Activated T-helper 2 cell treated with anti-CD3 and anti-CD28 coated beads, Interferon-gamma antibody, Interleukin-2, Interleukin-4, amounts not matched to agents 10 μg/mL and 5 μg/mL and 100 μg/mL, durations not matched to agents 14 hours and 24 hours and 36 hours (primary cell): Measurements from ENCODE around the gene HNRNPUL1. TPM values are rescaled to one million over a fixed set of nuclear protein-coding genes. Genes with fewer than 3 reads are reported as not detected.

Experiments used
- DNase-seq: peaks from one replicate; pipeline ENCODE4 v3.0.0; 2021; ENCODE audit warnings: low spot score
- H3K27ac Mint-ChIP-seq: one replicate; pipeline ENCODE4 v1.8.0; 2021; ENCODE audit warnings: mixed read lengths
- H3K27me3 Mint-ChIP-seq: one replicate; pipeline ENCODE4 v1.8.0; 2021; ENCODE audit warnings: low read depth, mixed read lengths
- H3K36me3 Mint-ChIP-seq: one replicate; pipeline ENCODE4 v1.8.0; 2021; ENCODE audit warnings: low read depth, mixed read lengths
- H3K4me1 Mint-ChIP-seq: one replicate; pipeline ENCODE4 v1.8.0; 2021; ENCODE audit warnings: low read depth, mixed read lengths
- H3K4me3 Mint-ChIP-seq: one replicate; pipeline ENCODE4 v1.8.0; 2021; ENCODE audit warnings: low read depth, mild to moderate bottlenecking, moderate library complexity, mixed read lengths
- H3K9me3 Mint-ChIP-seq: one replicate; pipeline ENCODE4 v1.8.0; 2021; ENCODE audit warnings: mixed read lengths
- intact Hi-C: fragments of 100-400 bp; cut with micrococcal nuclease; formaldehyde crosslinking; loops from one replicate; pipeline ENCODE4 v1.15.1; 2023
- total RNA-seq: library from RNA; stranded (reverse); gene quantifications from 2 replicates; pipeline ENCODE4 v1.2.3, GENCODE V29; 2022

The HNRNPUL1 gene
- total RNA-seq: 283 and 294 TPM in 2 replicates

GRCh38 chr19:41263850-41264580 is at the start of gene HNRNPUL1:
Gene HNRNPUL1, plus strand, starts transcription at chr19:41264372. Its CDS starts 132 bp downstream, at chr19:41264504.
- peak; percentile 99 for DNase-seq
- H3K9me3 Mint-ChIP-seq: no peaks in the 10 kb centered on the region
- H3K4me3 Mint-ChIP-seq: peak within 1 kb of the TSS; percentile 99
- intact Hi-C loops: loop anchor here (1.0 to 10.0 kb wide), 8 partner anchors 38 to 683 kb away; partner anchors contain the start of genes BCKDHA and EXOSC5
- H3K27me3 Mint-ChIP-seq: peaks cover 2% of the 10 kb centered on the region
- H3K27ac Mint-ChIP-seq: peak within 1 kb of the TSS; percentile 100
- peaks cover 32% of the 10 kb centered on the region for H3K4me1 Mint-ChIP-seq
- peaks cover 43% of the 10 kb centered on the region for H3K36me3 Mint-ChIP-seq

- no peak overlapping the region for H3K4me3 Mint-ChIP-seq
- no peaks in the 10 kb centered on the region for H3K4me1 Mint-ChIP-seq
- H3K27me3 Mint-ChIP-seq: peaks cover 45% of the 10 kb centered on the region
- no peak overlapping the region for H3K27ac Mint-ChIP-seq
- H3K9me3 Mint-ChIP-seq: no peaks in the 10 kb centered on the region
- no peaks in the 10 kb centered on the region for H3K36me3 Mint-ChIP-seq
- DNase-seq: no peak
- intact Hi-C loops: no loop called here
Observed at GRCh38 chr19:41217741-41218140, 46.4 kb upstream of the HNRNPUL1 start.

DNA sequence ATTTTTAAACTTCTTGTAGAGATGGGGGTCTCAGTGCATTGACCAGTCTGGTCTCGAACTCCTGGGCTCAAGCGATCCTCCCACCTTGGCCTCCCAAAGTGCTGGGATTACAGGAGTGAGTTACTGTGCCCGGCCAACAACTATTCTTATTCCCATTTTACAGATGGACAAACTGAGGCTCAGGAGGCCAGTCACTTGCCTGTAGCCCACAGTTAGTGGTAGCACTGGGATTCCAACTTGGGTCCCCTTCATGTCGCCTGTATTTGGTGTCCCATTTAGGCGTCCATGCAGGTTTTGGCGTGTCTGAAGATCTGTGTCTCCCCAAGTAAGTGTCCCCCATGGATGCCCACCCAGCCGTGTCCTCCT is 45.9 kb upstream of the HNRNPUL1 start:
- H3K9me3 Mint-ChIP-seq: no peaks in the 10 kb centered on the region
- intact Hi-C loops: no loop called here
- H3K4me3 Mint-ChIP-seq: no peak overlapping the region
- DNase-seq: no peak
- H3K4me1 Mint-ChIP-seq: no peaks in the 10 kb centered on the region
- no peaks in the 10 kb centered on the region for H3K36me3 Mint-ChIP-seq
- H3K27ac Mint-ChIP-seq: no peak overlapping the region
- peaks cover 45% of the 10 kb centered on the region for H3K27me3 Mint-ChIP-seq

GRCh38 chr19:41218615-41219507 is 45.3 kb upstream of the HNRNPUL1 start, which contains the start of gene AXL:
Gene AXL, plus strand, starts transcription at chr19:41219223. Its CDS starts 170 bp downstream, at chr19:41219393.
- intact Hi-C loops: no loop called here
- Mint-ChIP-seq H3K9me3 (no peaks in the 10 kb centered on the region), H3K4me3 (no peak within 1 kb of the TSS), H3K27ac (no peak within 1 kb of the TSS), H3K27me3 (peaks cover 47% of the 10 kb centered on the region), H3K4me1 (peaks cover 2% of the 10 kb centered on the region), H3K36me3 (no peaks in the 10 kb centered on the region)
- no peak for DNase-seq

GRCh38 chr19:41219924-41220567 is 44.1 kb upstream of the HNRNPUL1 start:
- H3K4me1 Mint-ChIP-seq: peaks cover 10% of the 10 kb centered on the region
- intact Hi-C loops: no loop called here
- DNase-seq: no peak
- H3K9me3 Mint-ChIP-seq: no peaks in the 10 kb centered on the region
- H3K27ac Mint-ChIP-seq: no peak overlapping the region
- H3K27me3 Mint-ChIP-seq: peaks cover 44% of the 10 kb centered on the region
- no peaks in the 10 kb centered on the region for H3K36me3 Mint-ChIP-seq
- no peak overlapping the region for H3K4me3 Mint-ChIP-seq

DNA sequence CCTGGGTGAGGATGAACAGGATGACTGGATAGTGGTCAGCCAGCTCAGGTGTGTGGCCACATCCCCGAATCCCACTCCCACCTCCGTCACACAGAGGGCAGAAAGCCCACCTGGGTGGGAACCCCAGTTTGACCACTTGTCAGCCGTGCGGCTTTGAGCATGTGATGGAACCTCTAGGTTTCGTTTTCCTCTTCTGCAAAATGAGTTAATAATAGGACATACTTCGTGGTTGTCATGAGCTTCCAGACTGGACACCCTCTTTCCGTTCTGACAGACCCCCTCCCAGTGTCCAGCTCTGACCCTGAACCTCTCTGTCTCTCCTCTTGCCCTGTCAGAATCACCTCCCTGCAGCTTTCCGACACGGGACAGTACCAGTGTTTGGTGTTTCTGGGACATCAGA is 43.4 kb upstream of the HNRNPUL1 start:
- DNase-seq: no peak
- Mint-ChIP-seq H3K9me3 (no peaks in the 10 kb centered on the region), H3K36me3 (no peaks in the 10 kb centered on the region), H3K27me3 (peaks cover 46% of the 10 kb centered on the region), H3K4me3 (no peak overlapping the region), H3K4me1 (peaks cover 17% of the 10 kb centered on the region), H3K27ac (no peak overlapping the region)
- intact Hi-C loops: no loop called here

GRCh38 chr19:41221514-41222205 is 42.5 kb upstream of the HNRNPUL1 start:
- Mint-ChIP-seq H3K36me3 (no peaks in the 10 kb centered on the region), H3K27me3 (peaks cover 45% of the 10 kb centered on the region), H3K9me3 (no peaks in the 10 kb centered on the region), H3K4me3 (no peak overlapping the region), H3K27ac (no peak overlapping the region), H3K4me1 (peaks cover 20% of the 10 kb centered on the region)
- DNase-seq: no peak
- intact Hi-C loops: no loop called here

- H3K27me3 Mint-ChIP-seq: peaks cover 39% of the 10 kb centered on the region
- H3K4me1 Mint-ChIP-seq: peaks cover 24% of the 10 kb centered on the region
- H3K9me3 Mint-ChIP-seq: no peaks in the 10 kb centered on the region
- DNase-seq: no peak
- H3K4me3 Mint-ChIP-seq: no peak overlapping the region
- H3K27ac Mint-ChIP-seq: no peak overlapping the region
- no peaks in the 10 kb centered on the region for H3K36me3 Mint-ChIP-seq
- intact Hi-C loops: no loop called here
Observed at GRCh38 chr19:41222240-41222639, 41.9 kb upstream of the HNRNPUL1 start.

DNA sequence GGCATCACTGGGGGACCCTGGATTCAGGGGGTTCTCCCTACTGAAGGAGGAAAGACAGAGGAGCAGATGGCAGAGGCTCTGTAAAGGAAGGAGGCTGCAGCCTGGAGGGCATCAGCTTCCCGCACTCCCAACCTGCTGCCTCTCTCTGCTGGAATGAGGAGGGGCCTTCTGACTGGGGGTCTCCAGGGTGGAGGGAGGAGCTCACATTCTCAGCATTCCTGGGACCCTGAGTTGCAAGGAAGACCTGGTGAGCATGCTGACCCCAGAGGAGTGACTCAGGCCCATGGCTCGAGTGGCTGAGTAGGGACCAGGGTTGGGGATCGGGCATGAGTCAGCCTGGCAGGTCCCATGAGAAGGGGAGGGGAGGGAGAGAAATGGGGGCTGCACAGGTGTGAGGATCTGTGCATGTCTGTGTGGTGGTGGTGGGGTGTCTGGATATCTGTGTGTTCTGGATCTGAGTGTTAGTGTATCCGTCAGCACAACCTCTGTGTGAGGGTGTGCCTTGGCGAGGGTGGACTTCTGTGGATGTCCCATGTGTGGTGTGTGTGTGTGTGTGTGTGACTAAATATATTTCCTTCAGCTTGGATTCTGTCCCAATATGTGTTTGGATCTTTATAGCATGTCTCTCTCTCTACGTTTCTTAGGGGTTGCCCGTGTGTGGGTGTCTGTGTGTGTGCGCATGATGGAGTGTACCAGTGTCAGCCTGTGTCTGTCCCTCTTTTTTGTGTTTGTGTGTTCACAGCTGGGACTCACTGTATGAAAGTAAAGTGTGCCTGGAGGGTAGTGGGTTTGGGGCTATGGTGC is 40.5 kb upstream of the HNRNPUL1 start:
- Mint-ChIP-seq H3K4me1 (peaks cover 24% of the 10 kb centered on the region), H3K27me3 (peaks cover 31% of the 10 kb centered on the region), H3K36me3 (no peaks in the 10 kb centered on the region), H3K27ac (peak overlapping the region; percentile 47), H3K4me3 (no peak overlapping the region), H3K9me3 (no peaks in the 10 kb centered on the region)
- no peak for DNase-seq
- intact Hi-C loops: no loop called here

DNA sequence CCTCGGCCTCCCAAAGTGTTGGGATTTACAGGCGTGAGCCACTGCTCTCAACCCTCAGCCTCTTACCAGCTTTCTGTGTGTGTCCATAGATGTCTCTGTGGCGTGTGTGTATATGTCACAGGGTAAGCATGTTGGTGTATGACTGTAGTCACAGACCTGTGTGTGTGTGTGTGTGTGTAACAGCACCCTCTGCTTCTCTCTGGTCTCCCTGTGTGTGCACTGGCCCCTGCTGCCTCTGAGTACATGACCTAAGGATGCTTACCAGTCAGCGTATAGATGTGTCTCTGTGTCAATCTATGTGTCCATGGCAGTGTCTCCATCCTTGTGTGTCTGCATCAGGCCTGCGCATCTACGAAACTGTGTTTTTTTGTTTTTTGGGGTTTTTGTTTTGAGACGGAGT is 39.5 kb upstream of the HNRNPUL1 start:
- H3K4me1 Mint-ChIP-seq: peaks cover 24% of the 10 kb centered on the region
- no peak overlapping the region for H3K4me3 Mint-ChIP-seq
- H3K36me3 Mint-ChIP-seq: no peaks in the 10 kb centered on the region
- H3K27me3 Mint-ChIP-seq: peaks cover 24% of the 10 kb centered on the region
- DNase-seq: no peak
- peak overlapping the region; percentile 47 for H3K27ac Mint-ChIP-seq
- intact Hi-C loops: loop anchor here (1.0 kb wide), 1 partner anchor 38 kb away; no protein-coding TSS in a partner anchor
- no peaks in the 10 kb centered on the region for H3K9me3 Mint-ChIP-seq

GRCh38 chr19:41225238-41226052 is 38.7 kb upstream of the HNRNPUL1 start:
- H3K36me3 Mint-ChIP-seq: no peaks in the 10 kb centered on the region

More at GRCh38 chr19:41225238-41226052, 38.7 kb upstream of the HNRNPUL1 start:
- peaks cover 17% of the 10 kb centered on the region for H3K27me3 Mint-ChIP-seq
- intact Hi-C loops: loop anchor here (1.0 kb wide), 1 partner anchor 37 kb away; no protein-coding TSS in a partner anchor
- H3K9me3 Mint-ChIP-seq: no peaks in the 10 kb centered on the region
- peak overlapping the region; percentile 86 for H3K27ac Mint-ChIP-seq
- peak overlapping the region; percentile 67 for H3K4me3 Mint-ChIP-seq
- peaks cover 24% of the 10 kb centered on the region for H3K4me1 Mint-ChIP-seq
- DNase-seq: no peak
